NCI-H748 (cell line): ENCODE data around the gene PDLIM1.

ENCODE experiments used
- DNase-seq: peaks from one replicate; lab custom pipeline; 2025; ENCODE audit not compliant: unreplicated experiment; lab: John Stamatoyannopoulos, UW

Gene PDLIM1

DNA sequence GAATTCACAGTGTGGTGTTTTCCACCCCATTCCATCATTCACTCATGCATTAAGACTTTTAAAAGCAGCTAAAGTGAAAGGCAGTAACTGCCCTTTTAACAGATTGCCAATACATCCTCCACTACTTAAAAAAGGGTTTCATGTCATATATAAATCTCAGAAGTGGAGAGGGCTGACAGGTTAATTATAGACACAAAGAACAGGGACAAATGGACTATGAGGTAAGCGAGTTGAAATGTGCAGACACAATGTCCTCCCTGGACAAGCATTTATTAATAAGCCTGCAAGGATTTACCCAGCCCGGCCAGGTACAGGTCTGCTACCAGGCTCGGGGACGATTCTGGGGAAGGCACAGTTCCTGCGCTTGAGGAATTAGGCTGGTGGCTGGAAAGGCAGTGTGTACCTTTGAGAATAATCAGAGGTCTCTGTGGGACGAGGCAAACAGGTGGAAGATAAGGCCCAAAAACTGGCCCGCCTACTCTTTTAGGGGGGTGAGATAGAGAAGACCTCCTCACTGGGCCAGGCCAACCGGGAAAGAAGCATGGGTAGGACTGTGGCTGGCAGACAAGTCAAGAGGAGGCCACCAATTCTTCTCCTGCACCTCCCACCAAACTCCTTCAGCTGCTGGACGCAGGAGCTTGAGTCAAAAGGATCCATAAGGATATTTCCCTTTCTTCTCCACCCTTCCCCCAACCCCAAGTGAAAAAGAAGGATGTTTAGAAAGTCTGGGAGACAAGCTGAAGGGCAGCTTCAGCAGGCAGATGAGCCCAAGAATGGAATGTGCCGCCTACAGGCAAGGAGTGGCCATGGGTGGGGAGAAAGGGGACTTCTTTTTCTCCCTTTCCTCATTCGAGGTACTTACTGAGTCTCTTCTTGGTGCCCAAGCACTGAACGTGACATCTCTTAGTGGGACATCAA, 1.5 kb downstream of the PDLIM1 start:
- peak; percentile 77 for DNase-seq

DNA sequence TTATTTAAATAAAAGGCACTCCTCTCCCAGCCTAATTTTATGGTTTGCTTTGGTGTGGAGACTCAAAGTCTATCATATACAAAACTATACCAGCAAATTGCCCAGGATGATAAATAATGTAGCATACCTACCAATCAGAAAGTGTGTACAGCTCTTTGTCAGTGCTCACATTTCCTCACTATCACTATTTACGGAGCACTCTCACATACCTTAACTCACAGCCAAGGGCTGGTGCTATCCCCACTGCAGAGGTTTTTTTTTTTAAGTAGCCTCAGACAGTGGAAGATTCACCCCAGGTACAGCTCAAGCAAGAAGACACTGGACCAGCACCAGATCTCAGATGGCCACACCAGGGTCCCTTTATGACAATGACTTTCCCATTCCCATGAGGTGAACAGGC, 2.5 kb downstream of the PDLIM1 start:
- DNase-seq, result peak; percentile 2

DNA sequence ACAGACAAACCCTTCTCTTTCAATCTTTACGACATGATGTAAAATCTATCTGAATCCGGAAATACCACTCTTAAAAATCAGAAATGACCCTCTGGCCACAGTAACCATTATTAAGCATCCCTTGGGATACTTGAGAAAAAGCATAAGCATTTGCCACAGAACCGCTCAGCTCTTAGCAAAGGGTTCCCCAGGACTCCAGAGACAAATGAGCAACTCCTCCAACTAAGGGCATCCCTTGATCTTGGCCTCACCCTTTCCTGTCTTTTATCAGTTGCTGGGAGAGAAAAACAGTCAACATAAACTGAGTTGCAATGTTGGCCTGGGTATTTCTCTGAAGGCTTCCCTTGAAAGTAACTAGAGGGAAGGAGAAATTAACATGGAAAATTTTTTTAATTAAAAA, 3.5 kb downstream of the PDLIM1 start:
- no peak for DNase-seq

- DNase-seq, result no peak
These were observed 4.1 kb downstream of the PDLIM1 start for GRCh38 chr10:95286707-95287106.

DNA sequence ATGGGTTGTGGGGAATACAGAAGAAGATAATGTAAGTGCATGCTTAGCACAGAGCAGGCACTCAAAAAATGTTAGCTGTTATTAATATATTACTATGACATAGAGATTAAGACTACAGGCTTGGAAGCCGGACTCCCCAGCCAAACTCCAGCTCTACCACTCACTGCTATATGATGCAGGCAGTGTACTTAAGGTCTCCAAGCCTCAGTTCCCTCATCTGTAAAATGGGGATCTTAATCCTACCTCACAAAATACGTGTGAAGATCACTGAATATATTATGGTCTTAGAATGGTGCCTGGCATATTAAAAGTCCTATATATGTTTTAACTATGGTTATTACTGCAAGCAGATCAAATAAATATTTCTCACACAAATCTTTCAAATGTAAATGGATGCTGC, 5.2 kb downstream of the PDLIM1 start:
- no peak for DNase-seq

DNA sequence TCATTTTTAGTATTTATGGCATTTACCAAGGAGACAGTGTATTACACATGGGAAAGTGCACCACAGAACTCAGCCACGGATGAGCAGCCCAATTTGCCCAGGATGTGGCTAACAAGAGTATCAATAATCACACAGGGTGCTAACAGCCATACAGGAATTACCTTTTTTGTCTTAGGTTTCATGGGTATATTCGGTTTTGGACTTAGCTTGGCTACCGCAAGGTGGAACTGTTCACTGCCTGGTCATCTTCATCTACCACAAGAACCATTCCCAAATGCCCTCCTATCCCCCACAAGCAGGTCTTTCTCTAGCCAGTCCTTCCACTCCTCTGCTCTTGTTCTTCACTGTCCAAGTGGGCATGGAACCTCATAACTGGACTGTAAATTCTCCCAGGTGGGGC, 6.0 kb downstream of the PDLIM1 start:
- no peak for DNase-seq

- no peak for DNase-seq
These were observed 8.7 kb downstream of the PDLIM1 start for GRCh38 chr10:95282107-95282506.

DNA sequence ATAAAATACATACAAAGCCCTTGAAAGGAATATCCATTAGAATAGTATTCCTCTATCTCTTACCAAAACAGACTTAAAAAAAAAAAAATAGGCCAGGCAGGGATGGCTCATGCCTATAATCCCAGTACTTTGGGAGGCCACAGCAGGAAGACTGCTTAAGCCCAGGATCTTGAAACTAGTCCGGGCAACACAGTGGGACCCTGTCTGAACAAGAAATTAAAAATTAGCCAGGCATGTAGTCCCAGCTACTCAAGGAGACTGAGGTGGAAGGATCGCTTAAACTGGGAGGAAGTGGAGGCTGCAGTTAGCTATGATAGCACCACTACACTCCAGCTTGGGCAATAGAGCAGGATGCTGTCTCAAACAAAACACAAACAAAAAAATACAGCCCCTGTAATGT, 9.6 kb downstream of the PDLIM1 start:
- DNase-seq, result no peak

DNA sequence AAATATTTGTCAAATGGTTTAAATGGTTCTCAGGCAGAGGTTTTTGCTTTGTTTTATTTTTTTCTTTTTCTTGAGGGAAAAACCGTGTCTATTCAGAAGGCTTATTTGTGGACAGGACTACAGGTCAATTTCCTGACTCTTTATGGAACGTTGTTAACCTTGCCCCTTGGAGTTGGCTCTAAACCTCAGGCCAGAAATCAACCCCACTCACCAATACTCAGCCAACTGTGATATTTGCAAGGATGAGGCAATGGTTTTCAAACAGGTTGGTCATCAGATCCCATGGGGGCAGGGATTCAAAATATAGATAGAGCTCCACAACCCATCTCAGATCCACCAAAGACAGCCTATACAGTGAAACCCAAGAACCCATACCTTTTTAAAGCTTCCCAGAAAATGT, 10.2 kb downstream of the PDLIM1 start:
- no peak for DNase-seq

- DNase-seq, result no peak
These were observed 11.6 kb downstream of the PDLIM1 start for GRCh38 chr10:95279042-95279820.

GRCh38 chr10:95278061-95278988, 12.5 kb downstream of the PDLIM1 start:
- no peak for DNase-seq

GRCh38 chr10:95277614-95278013, 13.2 kb downstream of the PDLIM1 start:
- no peak for DNase-seq

DNA sequence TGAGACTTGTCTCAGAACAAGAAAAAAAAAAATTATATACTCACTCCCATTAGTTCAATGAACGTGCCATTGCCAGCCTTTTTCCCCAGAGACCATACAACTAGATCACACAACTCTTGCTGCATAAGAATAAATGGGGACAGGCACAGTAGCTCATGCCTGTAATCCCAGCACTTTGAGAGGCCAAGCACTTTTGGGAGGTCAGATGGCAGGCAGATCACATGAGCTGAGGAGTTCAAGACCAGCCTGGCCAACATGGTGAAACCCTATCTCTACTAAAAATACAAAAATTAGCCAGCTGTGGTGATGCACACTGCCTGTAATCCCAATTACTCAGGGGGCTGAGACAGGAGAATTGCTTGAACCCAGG, 13.6 kb downstream of the PDLIM1 start:
- no peak for DNase-seq

DNA sequence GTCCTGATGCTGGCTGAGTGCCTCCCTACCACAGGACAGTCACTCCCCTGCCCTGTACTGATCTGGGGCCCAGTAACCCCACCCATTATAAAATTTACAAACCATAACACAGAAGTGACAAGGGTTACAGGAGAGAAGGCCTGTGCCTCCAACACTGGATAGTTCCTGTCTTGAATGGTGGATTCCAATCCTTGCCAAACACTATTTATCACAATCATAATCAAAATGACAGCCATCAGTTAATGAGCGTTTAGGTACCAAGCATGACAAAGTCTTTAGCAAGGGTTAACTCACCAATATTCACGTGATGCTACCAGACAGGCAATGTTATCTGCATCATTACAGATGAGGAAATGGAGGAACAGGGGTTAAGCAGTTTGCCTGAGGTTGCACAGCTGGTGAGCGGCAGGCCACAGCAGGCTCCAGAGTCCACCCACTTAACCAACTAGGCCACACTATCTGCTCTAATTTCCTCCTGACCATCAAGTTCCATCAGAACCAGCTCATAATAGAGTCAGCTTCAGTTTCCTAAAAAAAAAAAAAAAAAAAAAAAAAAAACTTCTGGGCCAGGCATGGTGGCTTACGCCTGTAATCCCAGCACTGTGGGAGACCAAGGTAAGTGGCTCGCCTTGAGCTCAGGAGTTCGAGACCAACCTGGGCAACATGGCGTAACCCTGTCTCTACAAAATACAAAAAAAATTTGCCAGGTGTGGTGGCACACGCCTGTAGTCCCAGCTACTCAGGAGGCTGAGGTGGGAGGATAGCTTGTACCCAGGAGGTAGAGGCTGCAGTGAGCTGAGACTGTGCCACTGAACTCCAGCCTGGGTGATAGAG, 14.2 kb downstream of the PDLIM1 start:
- no peak for DNase-seq

DNA sequence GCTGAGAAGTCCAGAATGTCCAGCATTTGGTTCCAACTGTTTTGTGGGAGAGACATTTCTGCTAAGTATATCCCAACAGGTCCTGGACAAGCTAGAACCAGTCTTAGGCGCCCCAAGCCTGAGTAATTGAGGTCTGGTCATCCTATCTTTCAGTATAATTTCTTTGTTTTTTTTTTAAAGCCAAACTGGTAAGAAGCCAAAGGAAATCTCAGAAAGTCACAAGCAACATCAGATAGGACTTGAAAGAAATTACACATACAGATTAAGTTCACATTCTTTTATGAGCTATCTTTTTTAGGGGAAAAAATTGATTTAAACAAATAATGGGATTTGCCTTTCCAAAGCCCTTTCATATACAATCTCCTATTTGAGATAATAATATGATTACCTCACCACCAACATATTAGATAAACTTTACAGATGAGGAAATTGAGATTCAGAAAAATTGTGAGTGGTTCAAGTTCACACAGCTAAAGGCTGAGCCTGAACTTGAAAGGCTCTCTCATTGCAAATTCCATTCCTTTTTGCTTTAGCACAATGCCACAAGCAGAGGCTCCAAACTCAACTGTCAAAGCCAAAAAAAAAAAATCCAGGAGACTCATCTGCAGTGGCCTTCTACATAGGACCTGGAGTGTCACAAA, 15.0 kb downstream of the PDLIM1 start:
- no peak for DNase-seq

DNA sequence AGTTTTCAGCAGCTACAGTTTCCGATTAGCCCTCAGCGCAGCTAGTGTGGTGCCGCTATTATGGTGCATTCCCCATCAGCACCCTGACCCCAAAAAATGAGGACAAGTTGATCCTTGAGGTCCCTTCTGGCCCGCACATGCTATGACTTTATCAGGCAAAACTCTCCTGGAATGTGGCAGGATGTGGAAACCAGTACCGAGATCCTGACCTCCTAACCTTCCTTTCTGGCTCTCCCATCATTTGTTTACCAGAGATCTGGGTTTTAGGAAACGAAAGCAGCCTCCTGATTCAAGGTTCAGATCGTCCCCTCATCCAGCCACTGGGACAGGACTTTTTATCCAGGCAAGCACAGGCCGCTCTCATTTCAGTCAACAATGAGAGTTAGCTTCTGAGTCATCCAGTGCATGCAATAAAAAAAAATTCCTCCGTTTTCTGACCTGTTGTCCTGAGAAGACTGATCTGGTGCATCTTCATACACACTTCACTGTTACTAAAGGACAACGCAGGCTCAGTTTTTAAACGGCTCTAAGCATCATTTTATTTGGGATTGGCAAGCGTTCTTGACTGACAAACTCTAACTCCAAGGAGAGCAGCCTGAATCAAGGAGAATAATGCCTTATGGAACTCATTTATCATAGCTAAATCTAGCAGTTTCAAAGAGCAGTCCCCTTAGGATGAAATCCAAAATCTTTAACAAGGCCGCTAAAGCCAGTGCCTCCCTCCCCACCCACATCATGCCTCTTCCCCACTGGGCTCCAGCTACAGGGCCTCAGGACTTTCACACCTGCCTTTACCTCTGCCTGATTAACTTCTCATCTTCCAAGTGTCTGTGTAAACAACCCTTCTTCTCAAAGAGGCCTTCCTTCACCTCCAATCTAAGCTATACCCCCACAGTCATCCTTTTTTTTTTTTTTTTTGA, 17.1 kb downstream of the PDLIM1 start:
- DNase-seq, result no peak

DNA sequence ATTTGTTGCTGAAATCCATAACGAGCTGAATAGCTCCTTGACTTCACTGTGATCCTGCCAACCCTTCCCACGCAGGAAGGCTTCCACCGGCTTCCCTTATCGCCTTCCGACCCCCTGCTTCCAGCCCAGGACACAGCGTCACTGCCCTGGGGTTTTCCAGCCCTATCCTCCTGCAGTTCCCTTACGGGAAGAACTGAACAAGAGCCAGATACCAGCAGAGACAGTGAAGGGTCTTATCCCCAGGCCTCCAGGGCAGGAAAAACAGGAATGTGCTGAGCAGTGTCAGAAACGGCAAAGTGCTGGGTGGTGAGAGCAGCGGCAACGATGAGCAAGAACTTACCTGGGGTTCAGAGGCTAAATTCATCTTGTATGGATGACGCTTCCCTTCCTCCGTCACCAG, 22.4 kb downstream of the PDLIM1 start:
- no peak for DNase-seq

- no peak for DNase-seq
These were observed 23.6 kb downstream of the PDLIM1 start for GRCh38 chr10:95267251-95267650.

GRCh38 chr10:95266674-95267095, 24.1 kb downstream of the PDLIM1 start:
- DNase-seq, result peak; percentile 79
